Stimulated activated CD4-positive, alpha-beta T cell treated with anti-CD3 and anti-CD28 coated beads, Interleukin-1b, Interleukin-23, amount 100 ng/mL, for 48 hours (primary cell): Measurements from ENCODE around the gene PTPRD.

ENCODE experiments used
- DNase-seq: peaks from one replicate; pipeline ENCODE4 v3.0.0-alpha.2; 2020

Gene PTPRD

GRCh38 chr9:8733131-8733954, 1879.5 kb downstream of the PTPRD start:
- no peak for DNase-seq

- no peak for DNase-seq
Observed at GRCh38 chr9:8732367-8733075, 1880.3 kb downstream of the PTPRD start.

GRCh38 chr9:8730618-8731017, 1882.2 kb downstream of the PTPRD start:
- DNase-seq, result no peak

GRCh38 chr9:8728910-8729309, 1883.9 kb downstream of the PTPRD start:
- no peak for DNase-seq

GRCh38 chr9:8727191-8727590, 1885.6 kb downstream of the PTPRD start:
- no peak for DNase-seq

- DNase-seq, result no peak
Observed at GRCh38 chr9:8726692-8727091, 1886.1 kb downstream of the PTPRD start.

- DNase-seq, result no peak
Observed at GRCh38 chr9:8725635-8726034, 1887.2 kb downstream of the PTPRD start.

GRCh38 chr9:8724284-8725018, 1888.4 kb downstream of the PTPRD start:
- no peak for DNase-seq

GRCh38 chr9:8723195-8723594, 1889.6 kb downstream of the PTPRD start:
- no peak for DNase-seq

- DNase-seq, result no peak
Observed at GRCh38 chr9:8719833-8720486, 1892.8 kb downstream of the PTPRD start.

GRCh38 chr9:8718121-8718725, 1894.6 kb downstream of the PTPRD start:
- DNase-seq, result no peak

GRCh38 chr9:8717146-8717545, 1895.7 kb downstream of the PTPRD start:
- no peak for DNase-seq

- DNase-seq, result no peak
Observed at GRCh38 chr9:8715788-8716187, 1897.0 kb downstream of the PTPRD start.

GRCh38 chr9:8713811-8714165, 1899.0 kb downstream of the PTPRD start:
- no peak for DNase-seq

GRCh38 chr9:8713149-8713810, 1899.5 kb downstream of the PTPRD start:
- DNase-seq, result no peak

- DNase-seq, result no peak
Observed at GRCh38 chr9:8709731-8710130, 1903.1 kb downstream of the PTPRD start.

- no peak for DNase-seq
Observed at GRCh38 chr9:8708728-8709127, 1904.1 kb downstream of the PTPRD start.

GRCh38 chr9:8706998-8707397, 1905.8 kb downstream of the PTPRD start:
- DNase-seq, result no peak

- no peak for DNase-seq
Observed at GRCh38 chr9:8706531-8706930, 1906.3 kb downstream of the PTPRD start.

GRCh38 chr9:8705861-8706260, 1906.9 kb downstream of the PTPRD start:
- DNase-seq, result no peak

- DNase-seq, result no peak
Observed at GRCh38 chr9:8703904-8704303, 1908.9 kb downstream of the PTPRD start.

GRCh38 chr9:8701904-8702303, 1910.9 kb downstream of the PTPRD start:
- DNase-seq, result no peak
